ENCODE data around the gene RDH16.

DNA sequence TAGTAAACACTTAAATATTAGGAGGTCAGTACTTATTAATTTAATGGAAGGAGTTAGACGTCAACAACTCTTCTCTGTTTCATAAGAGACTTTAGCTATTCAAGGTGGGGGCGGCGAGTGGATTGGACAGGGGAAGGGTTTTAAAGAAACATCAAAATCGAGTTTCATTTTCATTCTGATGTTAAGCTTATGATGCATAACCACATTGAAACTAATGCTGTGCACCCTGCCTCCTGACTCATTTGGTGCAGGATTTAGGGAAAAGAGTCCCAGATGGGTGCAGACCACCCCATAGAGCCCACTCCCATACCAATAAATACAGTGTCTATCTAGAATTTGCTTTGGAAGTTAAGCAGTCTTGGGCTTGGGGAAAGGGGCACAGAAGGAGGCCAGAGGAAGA is 41.6 kb upstream of the RDH16 start:
- TF ChIP-seq, protein P1, sequence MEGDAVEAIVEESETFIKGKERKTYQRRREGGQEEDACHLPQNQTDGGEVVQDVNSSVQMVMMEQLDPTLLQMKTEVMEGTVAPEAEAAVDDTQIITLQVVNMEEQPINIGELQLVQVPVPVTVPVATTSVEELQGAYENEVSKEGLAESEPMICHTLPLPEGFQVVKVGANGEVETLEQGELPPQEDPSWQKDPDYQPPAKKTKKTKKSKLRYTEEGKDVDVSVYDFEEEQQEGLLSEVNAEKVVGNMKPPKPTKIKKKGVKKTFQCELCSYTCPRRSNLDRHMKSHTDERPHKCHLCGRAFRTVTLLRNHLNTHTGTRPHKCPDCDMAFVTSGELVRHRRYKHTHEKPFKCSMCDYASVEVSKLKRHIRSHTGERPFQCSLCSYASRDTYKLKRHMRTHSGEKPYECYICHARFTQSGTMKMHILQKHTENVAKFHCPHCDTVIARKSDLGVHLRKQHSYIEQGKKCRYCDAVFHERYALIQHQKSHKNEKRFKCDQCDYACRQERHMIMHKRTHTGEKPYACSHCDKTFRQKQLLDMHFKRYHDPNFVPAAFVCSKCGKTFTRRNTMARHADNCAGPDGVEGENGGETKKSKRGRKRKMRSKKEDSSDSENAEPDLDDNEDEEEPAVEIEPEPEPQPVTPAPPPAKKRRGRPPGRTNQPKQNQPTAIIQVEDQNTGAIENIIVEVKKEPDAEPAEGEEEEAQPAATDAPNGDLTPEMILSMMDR (IDR thresholded peaks at IDR 0.05), result no peak
- TF ChIP-seq POLR2A (IDR thresholded peaks at IDR 0.05) (no peak), EP300 (IDR thresholded peaks at IDR 0.05) (no peak)

All from suprapubic skin (tissue), 3 donors.